DOHH2 (cell line): ENCODE measurements around the gene STPG4.
"Not testable (repeated sequence)": the region's sequence is repeated elsewhere in the genome, so short reads cannot be mapped to it uniquely, and the experiment has no call there.

Source experiments
- H3F3A ChIP-seq: fragments of 200-600 bp; sonication (generic), shearing (Covaris generic); 2 replicates; pipeline ENCODE4 v1.6.0; 2016; ENCODE audit warnings: antibody characterized with exemption, mild to moderate bottlenecking; ENCODE audit not compliant: control insufficient read depth, insufficient read depth
- H3K27ac ChIP-seq: fragments of 200-600 bp; sonication (generic); 2 replicates; pipeline ENCODE4 v1.5.1; 2014; ENCODE audit warnings: low read depth, mild to moderate bottlenecking, low read length, moderate library complexity
- H3K27me3 ChIP-seq: fragments of 200-600 bp; sonication (generic); 2 replicates; pipeline ENCODE4 v1.6.1; 2014; ENCODE audit warnings: mild to moderate bottlenecking, low read length, mixed read lengths; ENCODE audit not compliant: control insufficient read depth
- H3K36me3 ChIP-seq: fragments of 200-600 bp; sonication (generic); 2 replicates; pipeline ENCODE4 v1.6.1; 2014; ENCODE audit warnings: mild to moderate bottlenecking, low read length, moderate library complexity, mixed read lengths; ENCODE audit not compliant: control insufficient read depth
- H3K4me1 ChIP-seq: fragments of 200-600 bp; sonication (generic); 2 replicates; pipeline ENCODE4 v1.6.1; 2014; ENCODE audit warnings: mild to moderate bottlenecking, low read length, mixed read lengths; ENCODE audit not compliant: control insufficient read depth
- H3K4me2 ChIP-seq: fragments of 200-600 bp; sonication (generic); 2 replicates; pipeline ENCODE4 v1.6.0; 2014; ENCODE audit warnings: mild to moderate bottlenecking, low read length, moderate library complexity
- H3K4me3 ChIP-seq: fragments of 200-600 bp; sonication (generic); 2 replicates; pipeline ENCODE4 v1.5.1; 2014; ENCODE audit warnings: mild to moderate bottlenecking, low read length, mixed read lengths
- H3K79me2 ChIP-seq: fragments of 200-600 bp; sonication (generic); 2 replicates; pipeline ENCODE4 v1.6.1; 2014; ENCODE audit warnings: mild to moderate bottlenecking, low read length, mixed read lengths; ENCODE audit not compliant: control insufficient read depth
- H3K9me2 ChIP-seq: fragments of 200-600 bp; sonication (generic); replicated peaks from 2 replicates; pipeline ENCODE4 v1.6.1; 2014; ENCODE audit warnings: mild to moderate bottlenecking, low read length, mixed read lengths; ENCODE audit not compliant: control insufficient read depth
- H3K9me3 ChIP-seq: fragments of 200-600 bp; sonication (generic); 2 replicates; pipeline ENCODE4 v1.6.1; 2014; ENCODE audit warnings: antibody characterized with exemption, low read length, mixed read lengths; ENCODE audit not compliant: control insufficient read depth, insufficient read depth
- H4K20me1 ChIP-seq: fragments of 200-600 bp; sonication (generic); 2 replicates; pipeline ENCODE4 v1.6.0; 2014; ENCODE audit warnings: low read depth, mild to moderate bottlenecking, antibody characterized with exemption, low read length, moderate library complexity; ENCODE audit not compliant: control insufficient read depth, insufficient read depth
- CTCF ChIP-seq: fragments of 200-600 bp; sonication (generic); IDR thresholded peaks from one replicate; pipeline ENCODE4 v1.5.1; 2014; ENCODE audit warnings: antibody characterized with exemption, mild to moderate bottlenecking, low read depth, low read length; ENCODE audit not compliant: poor library complexity, severe bottlenecking
- EZH2phosphoT487 ChIP-seq: fragments of 200-600 bp; sonication (generic); IDR thresholded peaks from 2 replicates; pipeline ENCODE4 v1.6.1; 2017; ENCODE audit warnings: borderline replicate concordance, mild to moderate bottlenecking, antibody characterized with exemption, low read length, moderate library complexity, mixed read lengths

The STPG4 gene

GRCh38 chr2:47109680-47110079 lies 45.4 kb downstream of the STPG4 start:
- Histone ChIP-seq H3K36me3 (no peaks in the 10 kb centered on the region), H3K79me2 (no peaks in the 10 kb centered on the region), H3K27ac (no peak overlapping the region), H3K9me2 (no peaks in the 10 kb centered on the region), H3K4me1 (no peaks in the 10 kb centered on the region), H3K4me3 (no peak overlapping the region), H3K27me3 (no peaks in the 10 kb centered on the region; the same call in none of the 2 replicates), H3K9me3 (no peaks in the 10 kb centered on the region), H3F3A (no peaks in the 10 kb centered on the region), H3K4me2 (no peak overlapping the region), H4K20me1 (no peaks in the 10 kb centered on the region)
- TF ChIP-seq CTCF = no peak
- TF ChIP-seq EZH2phosphoT487 = no peak

GRCh38 chr2:47109007-47109375 lies 46.1 kb downstream of the STPG4 start:
- Histone ChIP-seq H3K4me3 (no peak overlapping the region), H3K27ac (no peak overlapping the region), H3F3A (no peaks in the 10 kb centered on the region), H3K9me2 (no peaks in the 10 kb centered on the region), H3K4me2 (no peak overlapping the region), H3K4me1 (no peaks in the 10 kb centered on the region), H3K9me3 (no peaks in the 10 kb centered on the region), H3K36me3 (no peaks in the 10 kb centered on the region), H3K27me3 (no peaks in the 10 kb centered on the region; the same call in none of the 2 replicates), H4K20me1 (no peaks in the 10 kb centered on the region), H3K79me2 (no peaks in the 10 kb centered on the region)
- TF ChIP-seq CTCF (no peak), EZH2phosphoT487 (no peak)

GRCh38 chr2:47108267-47109006 lies 46.7 kb downstream of the STPG4 start:
- H3K79me2 ChIP-seq = not testable (repeated sequence)

GRCh38 chr2:47107201-47107600 lies 47.9 kb downstream of the STPG4 start:
- not testable (repeated sequence) for H3K79me2 ChIP-seq, H3K4me3 ChIP-seq, H3K27ac ChIP-seq

More at GRCh38 chr2:47108267-47109006, 46.7 kb downstream of the STPG4 start:
- H3K9me2 ChIP-seq, H3K36me3 ChIP-seq, H3K4me1 ChIP-seq, H3K4me2 ChIP-seq, H3K27ac ChIP-seq, H3K9me3 ChIP-seq, H3F3A ChIP-seq, H4K20me1 ChIP-seq, H3K4me3 ChIP-seq, H3K27me3 ChIP-seq: not testable (repeated sequence)

GRCh38 chr2:47106231-47106630 lies 48.9 kb downstream of the STPG4 start:
- not testable (repeated sequence) for H3K27ac ChIP-seq, H3K27me3 ChIP-seq, H3K9me2 ChIP-seq, H3K36me3 ChIP-seq, H3K4me2 ChIP-seq, H3K4me1 ChIP-seq, H3F3A ChIP-seq, H3K79me2 ChIP-seq, H4K20me1 ChIP-seq, H3K4me3 ChIP-seq, H3K9me3 ChIP-seq

More at GRCh38 chr2:47107201-47107600, 47.9 kb downstream of the STPG4 start:
- H3F3A ChIP-seq, H3K4me1 ChIP-seq, H3K9me2 ChIP-seq, H3K9me3 ChIP-seq, H4K20me1 ChIP-seq, H3K4me2 ChIP-seq, H3K27me3 ChIP-seq, H3K36me3 ChIP-seq: not testable (repeated sequence)

- not testable (repeated sequence) for H3F3A ChIP-seq, H3K4me2 ChIP-seq, H3K4me1 ChIP-seq, H3K79me2 ChIP-seq, H3K9me2 ChIP-seq, H3K27me3 ChIP-seq, H3K36me3 ChIP-seq, H3K4me3 ChIP-seq, H4K20me1 ChIP-seq, H3K27ac ChIP-seq, H3K9me3 ChIP-seq
Measured at GRCh38 chr2:47099712-47100111, 55.4 kb downstream of the STPG4 start.
